ENCODE data around the gene DCAF7. TPM values are rescaled to one million over a fixed set of nuclear protein-coding genes. Genes with fewer than 3 reads are reported as not detected.

DCAF7 gene
- polyA plus RNA-seq, 1 of the 3 experiments (the other 2 are of a cell fraction): 63.5 TPM

- TF ChIP-seq SMC3 (IDR thresholded peaks at IDR 0.05; ENCODE audit: low read depth, low read length): no peak
Measured at GRCh38 chr17:63634163-63634562, 83.9 kb downstream of the DCAF7 start (continued).

- no peak overlapping the region; a peak in 1 of 4 replicates for H3K27ac ChIP-seq (ENCODE audit: low read depth in 2 of 2, low read length in 1 of 2)
- CTCF ChIA-PET: interaction anchor here (0.7 to 2.5 kb wide), 5 partner anchors 22 to 66 kb away, joined by 3 to 7 read pairs (median 4); partner anchors contain the start of gene LIMD2
- no peak for DNase-seq
- H3K79me2 ChIP-seq (ENCODE audit: insufficient read depth): peaks cover 28% of the 10 kb centered on the region
- peaks cover 6% of the 10 kb centered on the region for H4K20me1 ChIP-seq (ENCODE audit: insufficient read depth)
- H3K27me3 ChIP-seq (ENCODE audit: insufficient read depth): no peaks in the 10 kb centered on the region
- H3K9ac ChIP-seq: no peak overlapping the region
- TF ChIP-seq NFIC (IDR thresholded peaks at IDR 0.05; ENCODE audit: borderline replicate concordance) (no peak), EP300 (IDR thresholded peaks at IDR 0.05; ENCODE audit: borderline replicate concordance in 1 of 2, low read depth in 1 of 2, low read length in 1 of 2) (no peak)
- H3K4me1 ChIP-seq (ENCODE audit: control insufficient read depth in 1 of 2, insufficient read depth in 2 of 2, low read depth in 1 of 2, low read length in 1 of 2): peaks cover 0 to 3% of the 10 kb centered on the region in 2 experiments; a peak in 1 of 4 replicates
- H3K9me3 ChIP-seq: no peaks in the 10 kb centered on the region
- no peak overlapping the region for H3K4me2 ChIP-seq
- POLR2A ChIA-PET: no interaction called here
- H3K9me2 ChIP-seq: no peaks in the 10 kb centered on the region
- H3K36me3 ChIP-seq (replicated peaks in 1 of 2; ENCODE audit: control insufficient read depth in 1 of 2, insufficient read depth in 2 of 2, low read length in 1 of 2): peaks cover 34 to 36% of the 10 kb centered on the region in 2 experiments
- no peaks in the 10 kb centered on the region for H3F3A ChIP-seq (replicated peaks; ENCODE audit: insufficient read depth)
- no peak overlapping the region for H3K4me3 ChIP-seq (ENCODE audit: low read depth in 2 of 2, low read length in 1 of 2)
- WGBS (ENCODE audit: low lambda C conversion rate): 100% methylated on average over 1 of the region's 1 CpG
- H2AFZ ChIP-seq (ENCODE audit: low read depth): no peak overlapping the region
Measured at GRCh38 chr17:63634816-63635215, 84.5 kb downstream of the DCAF7 start.

- no peak for DNase-seq
- H3K4me3 ChIP-seq (ENCODE audit: low read depth in 2 of 2, low read length in 1 of 2): no peak overlapping the region
- H3K9me2 ChIP-seq: no peaks in the 10 kb centered on the region
- H3F3A ChIP-seq (replicated peaks; ENCODE audit: insufficient read depth): no peaks in the 10 kb centered on the region
- H2AFZ ChIP-seq (ENCODE audit: low read depth): no peak overlapping the region
- H3K9ac ChIP-seq: no peak overlapping the region
- no peak for TF ChIP-seq FOXJ3 (CRISPR knock-in tag; IDR thresholded peaks at IDR 0.05)
- TF ChIP-seq TCF12 (IDR thresholded peaks at IDR 0.05): no peak
- no peak for TF ChIP-seq JUND (IDR thresholded peaks at IDR 0.05)
- no peak for TF ChIP-seq FOXM1 (IDR thresholded peaks at IDR 0.05; ENCODE audit: low read depth)
- TF ChIP-seq TAF1 (IDR thresholded peaks at IDR 0.05; ENCODE audit: borderline replicate concordance, low read depth, low read length): no peak
- TF ChIP-seq NFIC (IDR thresholded peaks at IDR 0.05; ENCODE audit: borderline replicate concordance): no peak
- no peak for TF ChIP-seq MAX (IDR thresholded peaks at IDR 0.05; ENCODE audit: low read depth)
- no peak for TF ChIP-seq GATA2 (CRISPR knock-in tag; IDR thresholded peaks at IDR 0.05)
- no peak for TF ChIP-seq ZBTB33 (IDR thresholded peaks at IDR 0.05; ENCODE audit: borderline replicate concordance, low read depth)
- TF ChIP-seq POLR2AphosphoS5 (IDR thresholded peaks at IDR 0.05; ENCODE audit: low read depth, low read length): no peak
- no peak for TF ChIP-seq EP300 (IDR thresholded peaks at IDR 0.05; ENCODE audit: borderline replicate concordance in 1 of 2, low read depth in 1 of 2, low read length in 1 of 2)
- TF ChIP-seq SMC3 (IDR thresholded peaks at IDR 0.05; ENCODE audit: low read depth, low read length): no peak
- TF ChIP-seq USF2 (IDR thresholded peaks at IDR 0.05; ENCODE audit: borderline replicate concordance, low read depth, low read length): no peak
- ChIA-PET POLR2A (no interaction called here), CTCF (interaction anchor here (0.7 to 2.5 kb wide), 6 partner anchors 11 to 65 kb away, joined by 3 to 13 read pairs (median 6); partner anchors contain the start of gene LIMD2)
- H3K4me2 ChIP-seq: no peak overlapping the region
- H3K4me1 ChIP-seq (ENCODE audit: control insufficient read depth in 1 of 2, insufficient read depth in 2 of 2, low read depth in 1 of 2, low read length in 1 of 2): peaks cover 0 to 3% of the 10 kb centered on the region in 2 experiments; a peak in 1 of 4 replicates
- peaks cover 24% of the 10 kb centered on the region for H3K79me2 ChIP-seq (ENCODE audit: insufficient read depth)
- H3K9me3 ChIP-seq: no peaks in the 10 kb centered on the region
- H3K27ac ChIP-seq (ENCODE audit: low read depth in 2 of 2, low read length in 1 of 2): no peak overlapping the region
- WGBS (ENCODE audit: low lambda C conversion rate): 97% methylated on average over 2 of the region's 2 CpGs
- peaks cover 6% of the 10 kb centered on the region for H4K20me1 ChIP-seq (ENCODE audit: insufficient read depth)
- H3K27me3 ChIP-seq (ENCODE audit: insufficient read depth): no peaks in the 10 kb centered on the region
- peaks cover 34 to 36% of the 10 kb centered on the region in 2 experiments for H3K36me3 ChIP-seq (replicated peaks in 1 of 2; ENCODE audit: control insufficient read depth in 1 of 2, insufficient read depth in 2 of 2, low read length in 1 of 2)
Measured at GRCh38 chr17:63635290-63635689, 85.0 kb downstream of the DCAF7 start.

All from SK-N-SH (cell line).